PFSK-1 (cell line): ENCODE results near the gene TIMM10.

Experiments
- POLR2AphosphoS5 ChIP-seq: IDR thresholded peaks from 2 replicates; pipeline ENCODE4 v1.6.1; 2012; ENCODE audit warnings: low read depth, mild to moderate bottlenecking, control low read depth, low read length, moderate library complexity
- REST ChIP-seq, 2 experiments: IDR thresholded peaks; 2 replicates each; pipeline versions ENCODE4 v1.6.1 to v1.8.0; 2011 to 2012; ENCODE audit warnings: low read depth in 2 of 2, low read length in 2 of 2, control low read depth in 1 of 2, inconsistent platforms in 1 of 2, mild to moderate bottlenecking in 1 of 2, moderate library complexity in 1 of 2; ENCODE audit not compliant: insufficient read depth in 1 of 2
- SIN3A ChIP-seq: IDR thresholded peaks from 2 replicates; pipeline ENCODE4 v1.6.1; 2012; ENCODE audit warnings: mild to moderate bottlenecking, low read length, moderate library complexity, borderline replicate concordance; ENCODE audit not compliant: insufficient read depth
- TAF1 ChIP-seq: IDR thresholded peaks from 2 replicates; pipeline ENCODE4 v1.6.1; 2012; ENCODE audit warnings: low read length, control low read depth, borderline replicate concordance; ENCODE audit not compliant: insufficient read depth

- TF ChIP-seq TAF1, result no peak
- no peak for TF ChIP-seq POLR2AphosphoS5
- no peak for TF ChIP-seq REST (IDR thresholded peaks at IDR 0.05; ENCODE audit: insufficient read depth in 1 of 2, low read depth in 2 of 2, low read length in 2 of 2)
- no peak for TF ChIP-seq SIN3A
Measured at GRCh38 chr11:57546869-57547475, 16.4 kb upstream of the TIMM10 start.
